Aorta (tissue), 5 donors: ENCODE results near the gene ZNHIT6. TPM values are rescaled to one million over a fixed set of nuclear protein-coding genes. Genes with fewer than 3 reads are reported as not detected.
"Not testable (repeated sequence)": the region's sequence is repeated elsewhere in the genome, so short reads cannot be mapped to it uniquely, and the experiment has no call there.

ENCODE experiments used
- ATAC-seq: fragments of 200-7000 bp; cut with Tn5 transposase; one replicate; pipeline ENCODE4 v1.9.1; 2022; ENCODE audit warnings: moderate library complexity; ENCODE audit not compliant: low FRiP score
- DNase-seq, 2 donors: peaks; one replicate each; pipeline ENCODE4 v3.0.0-alpha.2; 2020
- H3K27ac ChIP-seq, 2 donors: one replicate each; pipeline ENCODE4 v1.5.1; 2013; ENCODE audit warnings: low read length in 2 of 2, mild to moderate bottlenecking in 2 of 2, moderate library complexity in 2 of 2, control low read depth in 1 of 2, inconsistent platforms in 1 of 2, low read depth in 1 of 2
- H3K27me3 ChIP-seq, 2 donors: one replicate each; pipeline ENCODE4 v1.6.1; 2013; ENCODE audit warnings: control low read depth in 1 of 2, low read length in 1 of 2, mild to moderate bottlenecking in 1 of 2, moderate library complexity in 1 of 2; ENCODE audit not compliant: insufficient read depth in 2 of 2, control insufficient read depth in 1 of 2
- H3K36me3 ChIP-seq, 2 donors: one replicate each; pipeline ENCODE4 v1.6.1; 2013; ENCODE audit warnings: control low read depth in 1 of 2, low read length in 1 of 2, mild to moderate bottlenecking in 1 of 2; ENCODE audit not compliant: insufficient read depth in 2 of 2, control insufficient read depth in 1 of 2
- H3K4me1 ChIP-seq, 2 donors: one replicate each; pipeline ENCODE4 v1.6.1; 2013; ENCODE audit warnings: low read length in 2 of 2, control low read depth in 1 of 2, mild to moderate bottlenecking in 1 of 2, moderate library complexity in 1 of 2; ENCODE audit not compliant: insufficient read depth in 2 of 2, control insufficient read depth in 1 of 2
- H3K4me3 ChIP-seq, 2 donors: one replicate each; pipeline ENCODE4 v1.5.1; 2013; ENCODE audit warnings: low read length in 2 of 2, control low read depth in 1 of 2, mild to moderate bottlenecking in 1 of 2
- H3K9me3 ChIP-seq: one replicate; pipeline ENCODE4 v1.6.1; 2013; ENCODE audit warnings: mild to moderate bottlenecking, low read length; ENCODE audit not compliant: control insufficient read depth
- WGBS, 2 donors: extraction: QIAGEN DNeasy Blood & Tissue Kit; methylation state at CpG; one replicate each; pipeline ENCODE4 v1.1.7; 2013; 5-methylcytosine and 5-hydroxymethylcytosine counted together
- intact Hi-C, 2 donors: fragments of 100-400 bp; cut with DNase I; formaldehyde crosslinking; loops; one replicate each; pipeline versions ENCODE4 v1.14.2 to v1.15.0; 2022
- long read RNA-seq, 2 donors: library from polyadenylated mRNA; unstranded; transcript quantifications; one replicate each; pipeline ENCODE4 v2.0.0, GENCODE V29; 2020 to 2021
- polyA plus RNA-seq, 2 donors: library from polyadenylated mRNA; stranded (reverse); fragments of 200-250 nt; gene quantifications; one replicate each; pipeline ENCODE4 v1.2.3, GENCODE V29; 2013
- total RNA-seq, 2 donors: library from RNA; stranded (reverse); fragmentation: NEBNext Ultra II Directional; extraction: Animal tissue kit (Norgen Biotek cat#: 25700); gene quantifications; one replicate each; pipeline ENCODE4 v1.2.1, GENCODE V29; 2021
- donor health status: healthy with polysubstance abuse.
- donor health status: Bipolar disorder and iron deficiency.
- donor health status: DM: no; HTN: no; CAD: no.
- donor health status: DM: no; HTN: no; CAD: no.
- donor health status: DM: yes; HTN: yes; CAD: no.

ZNHIT6 gene, protein sequence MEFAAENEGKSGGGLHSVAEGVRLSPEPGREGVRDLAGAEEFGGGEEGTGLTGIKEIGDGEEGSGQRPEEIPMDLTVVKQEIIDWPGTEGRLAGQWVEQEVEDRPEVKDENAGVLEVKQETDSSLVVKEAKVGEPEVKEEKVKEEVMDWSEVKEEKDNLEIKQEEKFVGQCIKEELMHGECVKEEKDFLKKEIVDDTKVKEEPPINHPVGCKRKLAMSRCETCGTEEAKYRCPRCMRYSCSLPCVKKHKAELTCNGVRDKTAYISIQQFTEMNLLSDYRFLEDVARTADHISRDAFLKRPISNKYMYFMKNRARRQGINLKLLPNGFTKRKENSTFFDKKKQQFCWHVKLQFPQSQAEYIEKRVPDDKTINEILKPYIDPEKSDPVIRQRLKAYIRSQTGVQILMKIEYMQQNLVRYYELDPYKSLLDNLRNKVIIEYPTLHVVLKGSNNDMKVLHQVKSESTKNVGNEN
- total RNA-seq, result 10 to 100 TPM; 19.1 to 23.8 TPM
- polyA plus RNA-seq, result 10 to 100 TPM; 12.6 to 12.8 TPM
- long read RNA-seq, donor 1, transcript ZNHIT6-201 (10 exons, 2,797 nt), result major isoform, 12 of 28 reads
- long read RNA-seq, donor 1, partial matches to known transcripts, result 2 of 28 reads
- long read RNA-seq, donor 1, other reads (novel, unspliced or antisense), result 14 of 28 reads
- long read RNA-seq, donor 2, partial matches to known transcripts, result 0 of 13 reads
- long read RNA-seq, donor 2, other reads (novel, unspliced or antisense), result 11 of 13 reads

DNA sequence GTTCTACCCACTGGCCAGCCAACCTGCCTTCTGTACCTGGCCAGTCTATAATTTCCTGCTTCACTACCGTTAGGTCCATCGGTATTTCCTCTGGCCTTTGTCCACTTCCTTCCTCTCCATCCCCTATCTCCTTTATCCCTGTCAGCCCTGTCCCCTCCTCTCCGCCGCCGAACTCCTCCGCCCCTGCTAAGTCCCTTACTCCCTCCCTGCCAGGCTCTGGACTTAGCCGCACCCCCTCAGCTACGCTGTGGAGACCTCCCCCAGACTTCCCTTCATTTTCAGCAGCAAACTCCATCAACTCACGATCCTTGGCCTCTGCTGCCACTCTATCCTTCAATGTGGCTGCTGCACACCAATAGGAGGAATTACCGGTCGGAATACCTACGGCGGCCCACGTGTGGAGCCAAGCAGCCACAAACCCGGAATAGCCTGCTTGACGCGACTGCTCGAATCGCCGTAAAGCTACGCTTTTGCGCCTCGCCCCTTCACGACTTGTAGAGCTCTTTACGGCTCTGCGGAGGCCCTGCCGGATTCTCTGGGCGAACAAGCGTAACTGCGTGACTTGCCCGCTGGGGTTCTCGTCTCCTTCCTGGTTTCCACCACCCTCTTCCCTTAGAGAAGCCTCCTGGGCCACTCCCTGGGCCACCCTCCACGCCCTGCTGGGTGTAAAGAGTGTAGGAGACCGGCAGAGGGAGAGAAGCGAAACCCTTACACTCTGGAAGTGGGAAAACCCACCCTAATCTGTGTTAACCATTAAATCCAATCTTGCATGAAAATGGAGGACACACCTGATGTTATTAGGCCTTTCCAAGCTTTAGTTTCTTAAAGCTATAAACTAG lies at the start of gene ZNHIT6:
TSS of gene ZNHIT6 (minus strand) at position 444 of the 839 bp plus-strand sequence. CDS start at position 295, 149 bp downstream.
- no peaks in the 10 kb centered on the region for H3K4me1 ChIP-seq
- WGBS, 2 donors, result 1% methylated on average over 35 of the region's 35 CpGs
- H3K4me3 ChIP-seq, result peak within 1 kb of the TSS; percentile 83 to 97
- no peaks in the 10 kb centered on the region for H3K27me3 ChIP-seq
- ATAC-seq, result peak; percentile 97
- H3K9me3 ChIP-seq, result no peaks in the 10 kb centered on the region
- DNase-seq, result peak; percentile 94 to 95
- intact Hi-C loops, result loop anchor here in 1 of 2 donors (10.0 kb wide), 1 partner anchor 177 kb away; no protein-coding TSS in a partner anchor
- peak within 1 kb of the TSS in 1 of 2 donors; percentile 66 for H3K27ac ChIP-seq
- H3K36me3 ChIP-seq, result no peaks in the 10 kb centered on the region

GRCh38 chr1:85756864-85757263 lies 48.6 kb upstream of the ZNHIT6 start:
- intact Hi-C loops, result no loop called here
- Histone ChIP-seq H3K4me1 (no peaks in the 10 kb centered on the region), H3K4me3 (no peak overlapping the region), H3K9me3 (no peaks in the 10 kb centered on the region), H3K36me3 (no peaks in the 10 kb centered on the region), H3K27ac (no peak overlapping the region), H3K27me3 (no peaks in the 10 kb centered on the region)
- ATAC-seq, result no peak
- WGBS, 2 donors, result 86 to 89% methylated on average over 5 of the region's 5 CpGs
- DNase-seq, result no peak

- ATAC-seq, result no peak
- Histone ChIP-seq H3K4me1 (no peaks in the 10 kb centered on the region), H3K9me3 (no peaks in the 10 kb centered on the region), H3K27ac (no peak overlapping the region), H3K36me3 (no peaks in the 10 kb centered on the region), H3K4me3 (no peak overlapping the region), H3K27me3 (no peaks in the 10 kb centered on the region)
- no peak for DNase-seq
- intact Hi-C loops, result no loop called here
- WGBS, 2 donors, result 0 to 40% methylated on average over 1 of the region's 1 CpG
Observed at GRCh38 chr1:85748120-85748519, 39.9 kb upstream of the ZNHIT6 start.

DNA sequence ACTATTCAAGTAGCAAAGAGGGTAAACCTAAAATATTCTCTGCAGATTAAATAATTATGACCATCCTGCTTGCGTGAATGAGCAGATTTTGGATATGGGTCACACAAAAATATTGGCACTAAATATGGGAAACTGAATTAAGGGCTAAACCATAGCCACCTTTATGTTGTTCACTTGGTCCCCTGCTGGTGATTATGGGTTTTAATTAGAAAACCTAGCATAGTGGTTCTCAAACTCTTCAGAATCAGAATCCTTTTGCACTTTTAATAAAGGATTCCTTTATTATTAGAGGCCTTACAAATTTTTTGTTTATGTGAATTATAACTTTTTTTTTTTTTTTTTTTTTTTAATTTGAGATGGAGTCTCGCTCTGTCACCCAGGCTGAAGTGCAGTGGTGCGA lies 38.5 kb upstream of the ZNHIT6 start:
- DNase-seq (no peak), ATAC-seq (no peak)
- Histone ChIP-seq H3K9me3 (no peaks in the 10 kb centered on the region), H3K4me1 (no peaks in the 10 kb centered on the region), H3K4me3 (no peak overlapping the region), H3K27me3 (no peaks in the 10 kb centered on the region), H3K36me3 (no peaks in the 10 kb centered on the region), H3K27ac (no peak overlapping the region)
- intact Hi-C loops, result no loop called here
- WGBS, 2 donors, result 91 to 93% methylated on average over 3 of the region's 3 CpGs

DNA sequence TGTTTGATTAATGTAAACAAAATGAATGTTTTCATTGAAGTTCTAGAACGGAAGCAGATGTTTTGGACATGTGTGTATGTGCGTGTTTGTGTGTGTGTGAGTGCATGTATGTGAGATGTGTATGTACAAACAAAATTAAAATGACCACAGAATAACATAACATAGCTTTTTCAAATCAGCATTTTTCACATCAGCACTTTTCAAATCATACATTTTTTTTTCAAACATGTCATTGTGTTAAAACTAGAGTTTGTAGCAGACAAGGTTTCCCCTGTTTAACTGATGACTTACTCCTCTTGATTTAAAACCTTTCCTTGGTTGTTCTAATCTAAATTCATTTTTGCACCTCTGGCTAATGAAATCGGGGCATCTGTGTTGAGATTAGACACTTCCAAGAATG lies 35.6 kb upstream of the ZNHIT6 start:
- Histone ChIP-seq H3K27ac (no peak overlapping the region), H3K36me3 (no peaks in the 10 kb centered on the region), H3K4me3 (no peak overlapping the region), H3K27me3 (no peaks in the 10 kb centered on the region), H3K9me3 (no peaks in the 10 kb centered on the region), H3K4me1 (no peaks in the 10 kb centered on the region)
- DNase-seq, result no peak
- no peak for ATAC-seq
- 76 to 88% methylated on average over 3 of the region's 3 CpGs for WGBS, 2 donors
- intact Hi-C loops, result no loop called here

- Histone ChIP-seq H3K27ac (no peak overlapping the region), H3K9me3 (no peaks in the 10 kb centered on the region), H3K4me1 (no peaks in the 10 kb centered on the region), H3K36me3 (no peaks in the 10 kb centered on the region), H3K4me3 (no peak overlapping the region), H3K27me3 (no peaks in the 10 kb centered on the region)
- ATAC-seq (no peak), DNase-seq (no peak)
- intact Hi-C loops, result no loop called here
- WGBS, 2 donors, result 83 to 91% methylated on average over 1 of the region's 1 CpG
Observed at GRCh38 chr1:85734931-85735330, 26.7 kb upstream of the ZNHIT6 start.

- H3K4me3 ChIP-seq, result no peak overlapping the region
- DNase-seq, result no peak
- no peaks in the 10 kb centered on the region for H3K9me3 ChIP-seq
- ATAC-seq, result no peak
- no peak overlapping the region for H3K27ac ChIP-seq
- 92 to 93% methylated on average over 7 of the region's 7 CpGs for WGBS, 2 donors
- H3K27me3 ChIP-seq, result no peaks in the 10 kb centered on the region
- no peaks in the 10 kb centered on the region for H3K4me1 ChIP-seq
- H3K36me3 ChIP-seq, result no peaks in the 10 kb centered on the region
- intact Hi-C loops, result no loop called here
Observed at GRCh38 chr1:85718678-85719340, 10.6 kb upstream of the ZNHIT6 start.

DNA sequence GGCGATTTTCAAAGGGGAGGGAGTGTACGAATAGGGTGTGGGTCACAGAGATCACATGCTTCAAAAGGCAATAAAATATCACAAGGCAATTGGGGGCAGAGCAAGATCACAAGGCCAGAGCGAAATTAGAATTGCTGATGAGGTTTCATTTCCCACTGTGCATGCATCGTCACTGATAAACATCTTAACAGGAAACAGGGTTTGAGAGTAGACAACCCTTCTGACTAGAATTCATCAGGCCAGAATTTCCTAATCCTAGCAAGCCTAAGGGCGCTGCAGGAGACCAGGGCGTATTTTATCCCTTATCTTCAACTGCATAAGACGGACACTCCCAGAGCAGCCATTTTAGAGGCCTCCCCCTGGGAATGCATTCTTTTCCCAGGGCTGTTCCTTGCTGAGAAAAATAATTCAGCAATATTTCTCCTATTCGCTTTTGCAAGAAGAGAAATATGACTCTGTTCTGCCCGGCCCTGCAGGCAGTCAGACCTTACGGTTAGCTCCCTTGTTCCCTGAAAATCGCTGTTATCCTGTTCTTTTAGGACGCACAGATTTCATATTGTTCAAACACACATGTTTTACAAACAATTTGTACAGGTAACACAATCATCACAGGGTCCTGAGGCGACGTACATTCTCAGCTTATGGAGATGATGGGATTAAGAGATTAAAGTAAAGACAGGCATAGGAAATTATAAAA lies 6.3 kb upstream of the ZNHIT6 start:
- 82 to 85% methylated on average over 14 of the region's 14 CpGs for WGBS, 2 donors
- ATAC-seq, result not testable (repeated sequence)

More for the DNA sequence above, 6.3 kb upstream of the ZNHIT6 start:
- H3K27me3 ChIP-seq, H3K4me1 ChIP-seq, H3K27ac ChIP-seq, DNase-seq, H3K36me3 ChIP-seq, H3K4me3 ChIP-seq, H3K9me3 ChIP-seq, intact Hi-C loops: not testable (repeated sequence)
